Measurements from ENCODE around the gene LYRM2.

Gene LYRM2, protein sequence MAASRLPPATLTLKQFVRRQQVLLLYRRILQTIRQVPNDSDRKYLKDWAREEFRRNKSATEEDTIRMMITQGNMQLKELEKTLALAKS

DNA sequence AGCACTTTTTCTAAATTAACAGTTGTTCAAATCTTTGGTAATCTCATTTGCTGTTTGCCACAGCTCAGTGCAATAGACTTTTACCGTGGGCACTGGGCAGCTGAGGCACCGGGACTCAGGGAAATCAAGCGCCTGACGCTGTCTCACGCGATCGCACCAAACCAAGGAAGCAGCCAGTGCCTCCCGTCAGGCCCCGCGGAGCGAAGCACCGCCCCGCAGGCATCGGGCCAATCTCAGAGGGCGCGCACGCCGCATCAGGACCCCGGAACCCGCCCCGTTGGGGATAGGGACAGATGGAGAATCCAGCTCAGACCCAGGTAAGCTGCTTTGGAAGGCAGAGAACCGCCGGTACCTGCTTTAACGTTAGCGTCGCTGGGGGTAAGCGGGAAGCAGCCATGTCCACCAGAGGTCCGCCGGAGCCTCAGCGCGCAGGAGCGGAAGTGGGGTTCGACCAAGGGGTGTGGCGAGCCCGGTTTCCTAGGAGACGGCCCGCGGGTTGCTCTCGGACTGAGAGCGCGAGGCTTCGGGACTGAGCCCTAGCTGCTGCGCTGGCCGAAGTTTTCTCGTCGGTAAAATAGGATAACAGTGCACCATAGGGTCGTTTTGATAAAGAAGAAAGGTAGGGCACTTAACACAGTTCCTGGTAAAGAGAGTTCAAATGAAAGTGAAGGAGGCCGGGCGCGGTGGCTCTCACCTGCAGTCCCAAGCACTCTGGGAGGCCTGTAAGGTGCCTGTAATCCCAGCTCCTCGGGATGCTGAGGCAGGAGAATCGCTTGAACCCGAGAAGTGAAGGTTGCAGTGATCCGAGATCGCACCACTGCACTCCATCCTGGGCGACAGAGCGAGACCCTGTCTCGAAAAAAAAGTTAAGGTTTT, at the start of gene LYRM2:
Gene LYRM2, minus strand, starts transcription at position 428 of the 876 bp plus-strand sequence. Its CDS starts 31 bp downstream, at position 397.
- DNase-seq = peak; percentile 91

DNA sequence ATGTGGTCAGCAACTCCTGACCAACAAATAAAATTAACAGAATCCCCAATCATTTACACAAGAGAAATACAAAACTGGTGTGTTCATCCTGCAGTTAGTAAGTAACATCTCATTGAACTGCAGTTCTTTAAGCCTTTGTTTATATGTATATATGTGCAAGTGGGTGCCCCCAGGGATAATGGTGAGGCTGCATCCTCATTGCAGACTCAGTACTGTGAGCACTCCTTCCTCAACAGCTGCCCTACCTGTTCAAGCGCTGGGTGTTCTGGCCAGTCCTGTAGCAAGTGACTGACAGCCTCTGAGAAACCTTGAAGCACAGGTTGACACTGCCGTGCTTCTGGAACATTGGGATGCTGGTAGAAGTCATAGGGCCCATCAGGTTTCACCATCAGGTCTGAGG, 49.8 kb upstream of the LYRM2 start:
- no peak for DNase-seq

DNA sequence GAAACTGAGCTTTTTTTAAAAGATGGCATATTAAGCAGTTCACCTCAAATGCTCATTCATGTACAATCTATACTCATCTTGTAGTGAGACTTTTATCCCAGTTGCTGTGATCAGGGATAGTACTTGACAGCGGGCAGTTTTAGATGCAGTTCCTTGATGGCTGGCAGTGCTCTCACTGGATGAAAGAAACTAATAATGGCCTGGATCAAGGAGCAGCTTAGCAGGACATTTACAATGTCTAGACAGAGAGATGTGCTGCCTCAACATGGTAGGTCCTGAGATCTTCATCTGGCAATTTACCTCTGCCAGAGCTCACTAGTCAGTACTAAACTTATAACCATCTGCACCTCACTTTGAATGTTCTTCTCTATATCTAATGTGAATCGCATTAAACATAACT, 46.8 kb upstream of the LYRM2 start:
- DNase-seq = no peak

DNA sequence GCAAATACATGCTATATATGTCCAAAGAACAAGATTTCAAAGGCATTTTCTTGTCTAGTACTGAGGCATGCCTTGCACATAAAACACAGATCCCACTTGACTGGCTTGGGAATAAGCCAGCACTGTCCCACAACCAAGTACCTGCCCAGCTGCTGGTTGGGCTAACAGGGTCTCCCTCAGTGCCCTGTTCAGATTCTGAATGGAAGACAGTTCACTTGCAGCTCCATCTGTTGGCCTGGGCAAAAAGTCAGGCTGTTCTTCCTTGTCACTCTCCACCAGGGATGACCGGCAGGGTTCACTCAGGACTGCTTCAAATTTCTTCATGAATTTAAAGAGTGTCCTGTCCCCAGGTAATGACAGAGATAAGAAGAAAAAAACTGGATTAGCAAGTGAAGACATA, 44.4 kb upstream of the LYRM2 start:
- no peak for DNase-seq

DNA sequence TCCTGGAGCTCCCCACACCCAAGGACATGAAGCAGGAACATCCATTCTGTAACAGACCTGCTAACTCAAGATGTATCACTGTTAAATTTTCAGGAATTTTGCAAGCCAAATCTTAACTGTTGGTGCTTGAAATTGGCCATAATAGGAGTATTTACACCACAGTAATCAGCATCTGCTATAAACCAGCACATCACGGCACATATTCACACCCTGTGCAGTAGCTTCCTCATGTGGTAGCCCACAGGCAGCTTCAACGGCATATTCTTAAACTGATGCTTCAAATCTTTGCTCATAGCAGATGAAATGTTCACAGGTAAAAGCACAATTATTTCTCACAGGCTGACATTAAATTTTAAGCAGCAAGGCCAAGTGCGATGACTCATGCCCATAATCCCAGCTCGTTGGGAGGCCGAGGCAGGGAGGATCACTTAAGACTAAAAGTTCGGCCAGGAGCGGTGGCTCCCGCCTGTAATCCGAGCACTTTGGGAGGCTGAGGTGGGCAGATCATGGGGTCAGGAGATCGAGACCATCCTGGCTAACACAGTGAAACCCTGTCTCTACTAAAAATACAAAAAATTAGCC, 43.5 kb upstream of the LYRM2 start:
- no peak for DNase-seq

DNA sequence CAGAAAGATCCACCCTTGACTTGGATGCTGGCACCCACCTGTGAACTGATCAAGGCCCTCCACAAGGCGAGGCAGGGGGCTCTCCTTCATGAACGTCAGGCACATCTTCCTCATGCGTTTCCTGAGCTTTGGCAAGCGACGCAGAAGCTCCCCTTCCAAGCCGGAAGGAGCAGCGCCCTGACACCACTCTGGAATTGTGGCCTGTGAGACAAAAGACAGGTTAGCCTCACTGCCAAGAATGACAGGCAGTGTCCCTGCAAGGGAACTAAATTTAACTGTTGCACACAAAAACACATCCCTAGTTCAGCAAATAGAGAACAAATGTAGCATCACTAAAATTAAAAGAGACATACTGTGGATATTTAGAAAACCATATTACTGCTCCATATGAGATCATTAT, 42.0 kb upstream of the LYRM2 start:
- DNase-seq = no peak

DNA sequence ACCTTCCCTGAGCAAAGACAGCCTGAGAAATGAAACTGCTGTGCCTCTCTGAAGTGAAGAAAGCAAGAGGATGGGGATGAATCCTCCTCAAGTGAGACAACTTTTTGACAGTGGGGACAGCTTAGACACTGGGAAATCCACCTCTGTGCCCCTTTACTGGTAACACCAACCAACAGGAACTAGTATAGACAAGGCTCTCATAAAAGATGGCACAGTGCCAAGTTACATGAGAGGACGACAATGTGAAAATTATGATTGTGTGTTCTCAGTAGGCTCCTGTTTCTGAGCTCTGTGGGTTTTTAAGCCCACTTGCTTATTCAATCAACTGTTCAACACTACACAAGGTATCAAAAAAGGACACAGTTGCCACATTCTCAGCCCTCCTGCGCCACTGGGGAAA, 41.6 kb upstream of the LYRM2 start:
- DNase-seq = peak; percentile 38

DNA sequence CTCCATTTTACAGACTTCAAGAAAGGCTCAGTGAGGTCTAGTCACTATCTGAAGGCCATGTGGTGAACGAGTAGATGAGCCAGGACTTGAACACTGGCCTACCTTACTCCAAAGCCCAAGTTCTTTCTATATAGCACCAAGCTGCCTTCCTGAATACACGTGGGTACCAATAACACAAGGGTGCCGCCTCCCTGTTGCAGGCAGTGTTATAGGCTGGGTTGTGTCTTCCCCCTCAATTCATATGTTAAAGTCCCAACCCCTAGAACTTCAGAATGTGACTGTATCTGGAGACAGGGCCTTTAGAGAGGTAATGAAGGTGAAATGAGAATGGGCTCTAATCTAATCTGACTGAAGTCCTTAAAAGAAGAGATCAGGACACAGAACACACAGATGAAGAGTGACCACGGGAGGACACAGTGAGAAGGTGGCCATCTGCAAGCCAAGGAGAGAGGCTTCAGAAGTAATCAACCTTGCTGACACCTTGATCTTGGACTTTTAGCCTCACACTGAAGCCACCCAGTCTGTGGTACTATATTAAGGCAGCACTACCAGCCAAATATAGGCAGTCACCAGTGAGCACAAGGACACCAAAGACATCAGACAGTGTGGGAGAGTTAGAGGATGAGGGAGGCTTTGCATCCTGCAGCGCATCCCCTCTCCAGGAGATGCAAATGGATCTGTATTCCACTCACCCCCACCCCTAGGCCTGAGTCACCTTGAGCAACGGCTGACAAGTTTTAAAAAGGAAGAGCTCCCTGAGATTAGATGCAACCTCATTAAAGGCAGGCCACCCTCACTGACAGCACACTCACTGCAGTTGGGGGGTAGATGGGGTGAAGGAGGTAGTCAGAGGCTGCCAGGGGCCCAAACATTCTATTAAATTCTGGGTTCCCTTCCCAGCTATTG, 40.9 kb upstream of the LYRM2 start:
- DNase-seq = no peak

DNA sequence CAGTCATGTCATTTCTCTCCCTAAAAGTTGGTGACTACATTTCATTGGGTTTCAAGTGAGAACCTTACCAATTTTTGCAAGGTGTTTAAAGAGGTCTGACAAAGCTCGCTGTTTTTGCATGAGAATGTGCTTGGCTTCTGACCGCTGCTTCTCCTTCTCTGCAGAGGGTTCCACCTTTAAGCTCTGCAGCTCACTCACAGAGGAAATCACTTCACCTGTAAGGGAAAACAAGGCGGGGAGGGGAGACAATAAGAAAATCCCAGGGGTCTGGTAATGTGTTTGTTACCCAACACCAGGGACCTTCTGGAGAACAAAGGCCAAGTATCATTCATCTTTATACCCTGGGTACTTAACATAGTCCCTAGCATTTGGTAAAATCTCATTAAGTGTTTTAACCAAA, 40.0 kb upstream of the LYRM2 start:
- DNase-seq = no peak

DNA sequence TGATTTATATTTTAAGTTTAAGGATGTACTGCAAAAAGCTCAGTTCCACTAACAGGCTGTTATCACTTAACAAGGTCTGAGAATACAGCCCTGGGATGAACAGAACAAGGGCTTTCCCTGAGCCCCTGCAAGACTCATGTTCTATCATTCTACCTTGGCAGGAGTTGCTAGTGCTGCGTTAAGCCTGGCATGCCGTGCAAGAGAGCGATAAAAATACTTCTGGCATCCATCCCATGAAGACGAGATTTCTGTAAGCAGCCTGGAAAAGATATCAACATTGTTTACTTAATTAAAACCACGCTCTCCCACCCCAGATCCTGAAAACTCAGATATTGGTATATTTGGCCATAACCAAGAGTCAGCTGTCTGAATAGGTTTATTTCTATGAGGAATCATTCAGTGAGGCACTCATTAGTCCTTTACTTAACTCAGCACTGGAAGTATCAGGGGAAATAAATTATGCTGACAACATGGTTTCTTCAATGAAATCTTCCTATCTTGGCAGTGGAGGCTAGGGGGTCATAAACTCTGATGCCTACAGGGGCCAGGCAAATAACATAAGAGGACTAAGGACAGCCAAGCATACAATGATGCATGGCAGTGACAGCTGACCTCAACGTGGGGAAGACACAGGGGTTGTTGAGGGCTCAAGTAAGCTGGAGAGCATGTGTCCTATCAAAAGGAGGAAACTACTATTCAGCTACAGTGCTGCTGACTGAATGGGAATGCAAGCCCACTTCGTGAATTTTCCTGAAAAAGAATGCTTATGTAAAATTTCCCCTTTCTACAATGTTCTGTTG, 37.6 kb upstream of the LYRM2 start:
- no peak for DNase-seq

DNA sequence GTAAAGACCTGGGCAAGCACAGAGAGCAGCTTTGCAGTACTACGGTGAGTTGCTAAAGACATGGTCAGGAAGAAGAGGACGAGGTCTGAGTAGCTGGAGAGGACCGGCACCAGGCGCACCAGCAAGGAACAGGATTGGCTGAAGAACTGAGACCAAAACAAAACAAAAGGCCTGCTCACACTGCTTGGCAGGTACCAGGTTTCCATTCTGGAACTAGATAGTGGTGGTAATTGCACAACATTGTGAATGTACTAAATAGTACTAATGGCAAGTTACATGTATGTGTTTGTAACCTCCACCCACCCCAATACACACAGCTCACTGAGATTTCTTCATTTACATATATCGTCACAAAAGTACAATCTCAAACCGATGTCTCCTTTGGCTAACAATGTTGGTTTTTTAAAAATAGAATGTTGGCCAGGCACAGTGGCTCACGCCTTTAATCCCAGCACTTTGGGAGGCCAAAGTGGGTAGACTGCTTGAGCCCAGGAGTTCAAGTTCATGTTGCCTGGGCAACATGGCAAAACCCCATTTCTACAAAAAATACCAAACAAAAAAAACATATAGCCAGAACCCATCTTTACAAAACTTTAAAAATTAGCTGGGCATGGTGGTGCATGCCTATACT, 32.5 kb upstream of the LYRM2 start:
- no peak for DNase-seq

DNA sequence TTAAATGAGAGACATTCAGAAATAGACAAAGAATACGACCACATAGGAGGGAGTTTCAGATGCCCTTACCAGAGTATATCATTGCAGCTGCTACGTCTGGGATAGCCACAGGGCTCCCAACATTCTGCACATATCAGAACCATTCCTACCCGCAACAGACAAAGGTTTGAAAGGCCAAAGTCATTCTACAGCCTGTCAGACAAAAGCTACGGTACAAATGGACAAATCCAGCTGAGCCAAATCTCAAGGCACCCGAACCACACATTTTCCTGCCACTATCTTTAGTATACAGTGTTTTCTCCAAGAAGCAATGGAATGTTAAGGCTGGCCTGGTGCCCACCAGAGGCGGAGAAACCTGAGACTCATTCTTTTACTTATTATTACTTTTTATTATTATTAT, 30.5 kb upstream of the LYRM2 start:
- no peak for DNase-seq

DNA sequence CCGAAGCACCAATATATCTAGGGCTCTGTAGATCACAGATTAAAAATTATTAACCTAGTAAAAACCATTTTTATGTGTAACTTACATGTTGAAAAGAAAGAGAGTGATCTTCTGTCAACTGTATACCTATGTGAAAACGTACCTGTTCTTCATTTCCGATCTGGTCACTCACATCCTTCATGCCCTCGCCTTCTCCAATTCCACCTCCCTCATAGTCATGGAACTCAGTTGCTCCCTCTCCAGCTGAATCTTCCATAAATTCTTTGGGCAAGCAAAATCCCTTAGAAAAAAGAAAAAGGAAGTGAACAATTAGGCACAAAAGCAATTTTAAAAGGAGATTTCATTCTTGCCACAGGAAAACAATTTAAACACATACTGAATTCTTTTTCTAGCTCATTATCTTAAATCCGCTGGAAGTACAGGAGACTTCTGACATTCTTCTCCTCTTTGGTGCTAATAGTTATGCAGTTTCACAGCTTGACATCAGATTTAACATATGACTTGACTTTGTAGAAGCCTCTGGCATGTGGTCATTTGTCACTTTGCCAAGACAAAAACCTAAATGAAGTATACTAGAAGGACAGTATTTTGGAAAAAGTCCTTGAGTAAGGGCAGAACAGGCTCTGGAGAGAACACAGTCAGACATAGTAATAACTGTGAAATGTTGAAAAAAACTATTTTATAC, 29.5 kb upstream of the LYRM2 start:
- DNase-seq = no peak

DNA sequence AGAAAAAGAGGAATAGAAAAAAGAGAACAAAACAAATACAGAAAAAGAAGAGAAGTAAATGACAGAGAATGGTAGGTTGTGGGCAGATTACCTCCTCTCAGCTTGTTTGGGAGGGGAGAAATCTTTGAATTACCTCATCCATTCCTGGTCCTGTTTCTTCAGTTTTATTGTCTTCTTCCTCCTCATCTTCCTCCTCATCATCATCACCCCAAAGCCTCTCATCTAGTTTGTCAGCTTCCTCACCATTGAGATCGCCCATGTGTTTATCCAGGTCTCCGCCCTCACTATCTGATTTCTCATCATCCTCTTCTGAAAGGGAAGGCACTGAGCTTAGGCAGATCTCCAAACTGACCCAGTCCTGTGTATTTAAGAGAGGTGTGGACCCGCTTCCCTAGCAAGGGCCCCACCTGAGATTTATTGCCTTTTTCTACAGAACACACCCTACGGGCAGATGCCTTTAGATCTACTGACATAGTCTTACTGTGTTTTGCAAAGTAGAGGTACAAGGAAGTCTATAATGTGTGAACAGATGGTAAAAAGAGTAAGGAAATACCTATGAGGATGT, 24.2 kb upstream of the LYRM2 start:
- DNase-seq = no peak

DNA sequence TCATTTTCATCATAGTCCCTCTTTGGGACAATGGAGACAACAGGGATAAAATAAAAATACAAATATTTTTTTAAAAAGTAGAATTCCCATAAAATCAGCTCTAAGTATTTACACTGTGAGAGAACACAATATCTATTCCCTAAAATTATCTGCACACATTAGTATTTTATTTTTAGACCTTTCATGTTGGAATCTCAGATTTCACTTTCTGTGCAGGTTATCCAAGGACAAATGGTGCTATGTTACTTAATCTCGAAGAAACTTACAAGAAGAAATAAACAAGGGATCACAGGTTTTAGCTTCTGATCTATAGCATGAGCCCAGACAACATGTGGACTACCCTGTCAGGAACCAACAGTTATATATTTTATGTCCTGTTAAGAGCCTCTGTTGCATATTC, 23.0 kb upstream of the LYRM2 start:
- DNase-seq = no peak

DNA sequence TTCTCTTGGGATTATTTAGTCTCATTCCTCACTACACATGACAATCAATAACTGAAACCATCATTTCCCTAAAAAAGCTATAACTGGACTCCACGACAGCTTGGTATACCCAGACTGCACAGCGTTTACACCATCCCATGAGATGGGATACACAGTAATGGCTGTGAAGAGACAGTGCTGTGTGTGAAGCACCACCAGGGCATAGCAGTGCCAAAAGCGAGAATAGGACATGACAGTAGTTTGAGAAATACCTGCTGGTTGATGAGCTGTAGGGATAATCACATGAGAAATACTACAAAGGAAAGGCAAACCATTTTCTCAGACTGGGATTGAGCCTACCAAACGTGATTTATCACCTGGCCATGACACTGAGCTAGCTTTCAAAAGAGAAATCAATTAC, 22.4 kb upstream of the LYRM2 start:
- no peak for DNase-seq

DNA sequence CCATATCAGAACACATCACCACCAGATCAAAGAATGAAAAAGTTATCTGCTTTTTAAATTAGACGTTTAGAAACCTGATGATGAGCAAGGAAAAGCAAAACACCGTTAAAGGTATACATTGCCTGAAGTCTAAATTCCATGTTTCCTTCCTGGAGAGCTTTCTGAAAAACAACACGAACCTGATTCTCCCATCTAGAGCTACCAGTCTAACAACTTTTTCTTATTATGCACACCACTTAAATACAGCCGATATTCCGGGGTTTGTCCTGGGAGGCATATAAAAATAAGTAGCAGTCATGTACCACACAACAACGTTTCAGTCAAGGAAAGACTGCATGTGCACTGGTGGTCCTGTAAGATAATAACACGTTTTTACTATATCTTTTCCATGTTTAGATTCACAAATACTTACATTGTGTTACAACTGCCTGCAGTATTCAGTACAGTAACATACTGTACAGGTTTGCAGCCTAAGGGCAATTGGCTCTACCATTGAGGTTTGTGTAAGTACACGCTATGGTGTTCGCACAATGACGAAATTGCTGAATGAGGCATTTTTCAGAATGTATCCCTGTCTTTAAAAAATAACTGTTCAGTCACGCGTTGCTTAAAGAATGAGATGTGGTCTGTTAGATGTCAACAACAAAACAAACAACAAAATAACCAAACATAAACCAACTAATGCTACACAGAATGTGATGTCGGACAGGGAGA, 19.1 kb upstream of the LYRM2 start:
- DNase-seq = no peak

DNA sequence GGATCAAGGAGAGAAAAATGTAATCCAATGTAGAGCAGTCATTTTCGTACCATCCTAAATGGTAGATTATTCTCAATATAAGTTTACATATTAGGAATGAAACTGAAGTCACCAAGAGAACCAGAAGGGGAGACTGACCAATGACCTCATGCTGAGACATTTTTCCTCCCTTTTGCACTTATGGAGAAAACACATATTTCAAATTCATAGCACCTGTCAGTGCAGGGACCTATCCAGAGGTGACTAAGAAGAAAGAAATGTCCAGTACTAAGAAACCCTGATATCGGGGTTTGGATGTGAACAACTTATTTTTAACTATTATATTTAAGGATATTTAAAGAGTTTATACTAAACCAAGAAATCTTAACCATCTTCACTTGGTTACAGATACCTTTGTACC, 16.6 kb upstream of the LYRM2 start:
- no peak for DNase-seq

DNA sequence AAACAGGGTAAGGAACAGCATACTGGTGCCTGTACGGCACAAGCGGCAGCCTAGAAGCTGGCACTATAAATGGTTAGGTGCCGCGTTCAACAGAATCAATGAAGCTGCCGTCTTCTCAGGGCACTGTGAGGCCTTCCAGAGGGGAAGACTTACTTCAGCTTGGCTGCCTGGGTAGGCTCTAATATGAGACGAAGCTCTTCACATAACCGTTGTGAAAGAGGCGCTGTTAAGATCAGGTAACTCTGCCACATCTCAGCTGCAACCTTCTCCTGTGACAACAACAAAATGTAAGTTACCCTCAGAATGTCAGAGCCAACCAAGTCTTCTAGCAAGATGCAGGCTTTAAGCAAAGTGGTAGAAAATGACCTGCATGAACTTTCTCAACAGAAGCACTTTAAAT, 12.0 kb upstream of the LYRM2 start:
- no peak for DNase-seq

DNA sequence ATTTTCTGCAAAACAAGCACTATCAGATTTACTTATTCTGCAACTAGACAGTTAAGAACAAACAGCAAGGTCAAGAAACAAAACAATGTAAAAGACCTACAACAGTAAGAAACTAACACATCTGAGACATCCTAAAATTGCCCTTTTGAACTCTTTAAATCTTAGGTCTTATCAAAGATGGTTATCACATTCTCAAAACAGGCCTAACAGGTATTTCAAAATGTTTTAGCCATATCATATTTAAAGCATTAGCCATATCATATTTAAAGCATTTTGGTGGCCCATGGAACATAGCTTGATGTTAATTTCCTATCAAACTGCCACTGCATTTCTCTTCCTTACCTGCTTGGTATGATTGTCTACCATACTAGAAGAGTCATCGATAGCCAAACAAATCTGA, 11.1 kb upstream of the LYRM2 start:
- no peak for DNase-seq
